KMS-11 (cell line): ENCODE measurements around the gene SLC35F4.

Experiments used
- H2AFZ ChIP-seq: fragments of 200-600 bp; sonication (generic); 2 replicates; pipeline ENCODE4 v1.6.1; 2016; ENCODE audit warnings: antibody characterized with exemption, mixed run types, low read depth
- H3K27ac ChIP-seq: fragments of 200-600 bp; sonication (generic); 2 replicates; pipeline ENCODE4 v1.6.1; 2016; ENCODE audit warnings: mild to moderate bottlenecking, mixed run types
- H3K27me3 ChIP-seq: fragments of 200-600 bp; sonication (generic); 2 replicates; pipeline ENCODE4 v1.6.1; 2017; ENCODE audit warnings: mild to moderate bottlenecking, low read depth, mixed run types, moderate library complexity; ENCODE audit not compliant: insufficient read depth
- H3K36me3 ChIP-seq: fragments of 200-600 bp; sonication (generic); 2 replicates; pipeline ENCODE4 v1.6.1; 2017; ENCODE audit warnings: mild to moderate bottlenecking, mixed run types; ENCODE audit not compliant: insufficient read depth
- H3K4me1 ChIP-seq: fragments of 200-600 bp; sonication (generic); 2 replicates; pipeline ENCODE4 v1.6.1; 2016; ENCODE audit warnings: mild to moderate bottlenecking, low read depth, mixed run types; ENCODE audit not compliant: poor library complexity, severe bottlenecking
- H3K4me2 ChIP-seq: fragments of 200-600 bp; sonication (generic); 2 replicates; pipeline ENCODE4 v1.7.0; 2016; ENCODE audit warnings: mild to moderate bottlenecking, mixed run types
- H3K4me3 ChIP-seq: fragments of 200-600 bp; sonication (generic); IDR thresholded peaks from 2 replicates; pipeline ENCODE4 v1.6.1; 2017; ENCODE audit warnings: low read depth, low read length, mixed read lengths; ENCODE audit not compliant: insufficient read depth
- H3K79me2 ChIP-seq: fragments of 200-600 bp; sonication (generic); 2 replicates; pipeline ENCODE4 v1.6.1; 2016; ENCODE audit warnings: low read depth, mixed run types; ENCODE audit not compliant: insufficient read depth
- H3K9ac ChIP-seq: fragments of 200-600 bp; sonication (generic); 2 replicates; pipeline ENCODE4 v1.6.1; 2016; ENCODE audit warnings: mild to moderate bottlenecking, mixed run types
- H4K20me1 ChIP-seq: fragments of 200-600 bp; sonication (generic); 2 replicates; pipeline ENCODE4 v1.6.1; 2016; ENCODE audit warnings: mild to moderate bottlenecking, mixed run types; ENCODE audit not compliant: insufficient read depth
- TF ChIP-seq, protein P1 (sequence below): fragments of 200-600 bp; sonication (generic); conservative IDR thresholded peaks from 2 replicates; pipeline ENCODE4 v1.6.1; 2017; ENCODE audit warnings: low read depth, mild to moderate bottlenecking, antibody characterized with exemption, low read length, moderate library complexity, mixed read lengths

SLC35F4 gene

DNA sequence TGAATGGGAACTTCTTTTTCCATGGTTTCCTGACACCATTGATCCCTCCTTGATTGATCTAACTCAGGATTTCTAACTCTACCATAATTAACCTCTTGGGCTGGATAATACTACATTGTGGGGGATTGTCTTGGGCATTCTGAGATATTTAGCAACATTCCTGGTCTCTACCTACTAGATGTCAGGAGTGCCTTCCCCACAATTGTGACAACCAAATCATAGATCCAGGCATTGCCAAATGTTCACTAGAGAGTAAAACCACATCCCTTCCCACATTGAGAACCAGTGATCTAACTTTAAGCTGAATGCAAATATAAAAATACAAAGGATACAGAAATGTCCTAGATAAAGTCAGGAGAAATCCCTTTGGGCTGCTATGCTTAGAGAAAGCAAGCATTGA lies 335.3 kb downstream of the SLC35F4 start:
- Histone ChIP-seq H3K4me3 (no peak overlapping the region), H3K27ac (no peak overlapping the region), H3K36me3 (no peaks in the 10 kb centered on the region), H3K27me3 (no peaks in the 10 kb centered on the region), H3K9ac (no peak overlapping the region), H4K20me1 (no peaks in the 10 kb centered on the region), H3K79me2 (no peaks in the 10 kb centered on the region), H3K4me1 (no peaks in the 10 kb centered on the region), H3K4me2 (no peak overlapping the region), H2AFZ (no peak overlapping the region)
- TF ChIP-seq, protein P1, sequence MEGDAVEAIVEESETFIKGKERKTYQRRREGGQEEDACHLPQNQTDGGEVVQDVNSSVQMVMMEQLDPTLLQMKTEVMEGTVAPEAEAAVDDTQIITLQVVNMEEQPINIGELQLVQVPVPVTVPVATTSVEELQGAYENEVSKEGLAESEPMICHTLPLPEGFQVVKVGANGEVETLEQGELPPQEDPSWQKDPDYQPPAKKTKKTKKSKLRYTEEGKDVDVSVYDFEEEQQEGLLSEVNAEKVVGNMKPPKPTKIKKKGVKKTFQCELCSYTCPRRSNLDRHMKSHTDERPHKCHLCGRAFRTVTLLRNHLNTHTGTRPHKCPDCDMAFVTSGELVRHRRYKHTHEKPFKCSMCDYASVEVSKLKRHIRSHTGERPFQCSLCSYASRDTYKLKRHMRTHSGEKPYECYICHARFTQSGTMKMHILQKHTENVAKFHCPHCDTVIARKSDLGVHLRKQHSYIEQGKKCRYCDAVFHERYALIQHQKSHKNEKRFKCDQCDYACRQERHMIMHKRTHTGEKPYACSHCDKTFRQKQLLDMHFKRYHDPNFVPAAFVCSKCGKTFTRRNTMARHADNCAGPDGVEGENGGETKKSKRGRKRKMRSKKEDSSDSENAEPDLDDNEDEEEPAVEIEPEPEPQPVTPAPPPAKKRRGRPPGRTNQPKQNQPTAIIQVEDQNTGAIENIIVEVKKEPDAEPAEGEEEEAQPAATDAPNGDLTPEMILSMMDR, result no peak

DNA sequence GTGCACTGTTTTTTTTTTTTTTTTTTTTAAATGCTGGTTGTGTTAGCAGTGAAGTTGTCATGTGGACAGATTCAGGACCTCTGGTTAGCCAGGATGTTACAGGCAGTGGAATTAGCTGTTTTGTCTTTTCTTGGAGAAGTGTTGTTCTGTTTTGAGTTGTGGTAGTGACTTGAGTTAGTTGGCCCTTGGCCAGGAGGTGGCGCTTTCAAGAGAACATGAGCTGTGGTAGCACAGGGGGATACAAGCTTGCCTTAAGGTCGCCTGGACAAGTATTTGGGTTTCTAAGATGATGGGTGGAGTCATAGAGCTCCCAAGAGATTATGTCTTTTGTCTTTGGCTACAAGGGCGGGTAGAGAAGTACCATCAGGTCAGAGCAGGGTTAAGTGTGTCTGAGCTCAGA lies 338.9 kb downstream of the SLC35F4 start:
- no peaks in the 10 kb centered on the region for H4K20me1 ChIP-seq
- H3K36me3 ChIP-seq, result no peaks in the 10 kb centered on the region
- H3K79me2 ChIP-seq, result no peaks in the 10 kb centered on the region
- H3K27ac ChIP-seq, result no peak overlapping the region
- TF ChIP-seq, protein P1, result no peak
- H3K4me2 ChIP-seq, result no peak overlapping the region
- no peak overlapping the region for H2AFZ ChIP-seq
- H3K4me3 ChIP-seq, result no peak overlapping the region
- no peak overlapping the region for H3K9ac ChIP-seq
- no peaks in the 10 kb centered on the region for H3K4me1 ChIP-seq
- H3K27me3 ChIP-seq, result no peaks in the 10 kb centered on the region

- H4K20me1 ChIP-seq, result no peaks in the 10 kb centered on the region
- no peak overlapping the region for H3K4me3 ChIP-seq
- no peaks in the 10 kb centered on the region for H3K27me3 ChIP-seq
- H3K4me1 ChIP-seq, result no peaks in the 10 kb centered on the region
- no peak overlapping the region for H3K27ac ChIP-seq
- H3K9ac ChIP-seq, result no peak overlapping the region
- H3K79me2 ChIP-seq, result no peaks in the 10 kb centered on the region
- no peaks in the 10 kb centered on the region for H3K36me3 ChIP-seq
- no peak overlapping the region for H2AFZ ChIP-seq
- TF ChIP-seq, protein P1, result no peak
- no peak overlapping the region for H3K4me2 ChIP-seq
Measured at GRCh38 chr14:57519043-57519442, 346.8 kb downstream of the SLC35F4 start.
